ENCODE data around the gene CLDN5.
"Not testable (repeated sequence)": the region's sequence is repeated elsewhere in the genome, so short reads cannot be mapped to it uniquely, and the experiment has no call there.

Gene CLDN5

GRCh38 chr22:19547620-19548019 lies 23.4 kb upstream of the CLDN5 start:
- DNase-seq = no peak

- no peak for DNase-seq
These were observed 22.5 kb upstream of the CLDN5 start for GRCh38 chr22:19546680-19547079.

GRCh38 chr22:19545935-19546207 lies 21.7 kb upstream of the CLDN5 start:
- no peak for DNase-seq

GRCh38 chr22:19543970-19544708 lies 19.9 kb upstream of the CLDN5 start:
- DNase-seq = no peak

GRCh38 chr22:19540394-19540793 lies 16.2 kb upstream of the CLDN5 start:
- no peak for DNase-seq

- DNase-seq = no peak
These were observed 13.8 kb upstream of the CLDN5 start for GRCh38 chr22:19537941-19538488.

- no peak for DNase-seq
These were observed 12.4 kb upstream of the CLDN5 start for GRCh38 chr22:19536564-19536963.

GRCh38 chr22:19535001-19535400 lies 10.8 kb upstream of the CLDN5 start:
- DNase-seq = no peak

GRCh38 chr22:19533857-19534256 lies 9.6 kb upstream of the CLDN5 start:
- no peak for DNase-seq

GRCh38 chr22:19533049-19533626 lies 8.9 kb upstream of the CLDN5 start:
- DNase-seq = no peak

- DNase-seq = not testable (repeated sequence)
These were observed 7.1 kb upstream of the CLDN5 start for GRCh38 chr22:19531327-19531726.

- no peak for DNase-seq
These were observed 6.5 kb upstream of the CLDN5 start for GRCh38 chr22:19530751-19531150.

GRCh38 chr22:19529811-19530210 lies 5.6 kb upstream of the CLDN5 start:
- DNase-seq = no peak

- no peak for DNase-seq
These were observed 3.7 kb upstream of the CLDN5 start for GRCh38 chr22:19527861-19528417.

- DNase-seq = no peak
These were observed 3.1 kb upstream of the CLDN5 start for GRCh38 chr22:19527321-19527721.

GRCh38 chr22:19526702-19527111 lies 2.5 kb upstream of the CLDN5 start:
- DNase-seq = no peak

- DNase-seq = no peak
These were observed 2.0 kb upstream of the CLDN5 start for GRCh38 chr22:19526076-19526701.

GRCh38 chr22:19525666-19526065 lies 1.5 kb upstream of the CLDN5 start:
- no peak for DNase-seq

- no peak for DNase-seq
These were observed 978 bp upstream of the CLDN5 start for GRCh38 chr22:19525116-19525660.

GRCh38 chr22:19523240-19524169 lies 705 bp downstream of the CLDN5 start:
- DNase-seq = no peak

- DNase-seq = no peak
These were observed 1.4 kb downstream of the CLDN5 start for GRCh38 chr22:19522881-19523239.

GRCh38 chr22:19522190-19522880 lies 1.9 kb downstream of the CLDN5 start:
- no peak for DNase-seq

Data from fibroblast of skin of right biceps (primary cell).